Neural crest cell (in vitro differentiated cells): ENCODE measurements around the gene CAND1. TPM values are rescaled to one million over a fixed set of nuclear protein-coding genes. Genes with fewer than 3 reads are reported as not detected.

Experiments
- DNase-seq: peaks from one replicate; pipeline ENCODE4 v3.0.0; 2021; ENCODE audit warnings: low read depth, mixed read lengths, low spot score
- H3K27ac Mint-ChIP-seq: one replicate; pipeline ENCODE4 v1.8.0; 2021; ENCODE audit warnings: mild to moderate bottlenecking, mixed read lengths; ENCODE audit not compliant: unreplicated experiment
- H3K27me3 Mint-ChIP-seq: 2 replicates; pipeline ENCODE4 v1.8.0; 2021; ENCODE audit warnings: low read depth, mild to moderate bottlenecking, mixed read lengths
- H3K36me3 Mint-ChIP-seq: 2 replicates; pipeline ENCODE4 v1.8.0; 2021; ENCODE audit warnings: low read depth, mild to moderate bottlenecking, mixed read lengths
- H3K4me1 Mint-ChIP-seq: 2 replicates; pipeline ENCODE4 v1.8.0; 2021; ENCODE audit warnings: mixed read lengths
- H3K4me3 Mint-ChIP-seq: one replicate; pipeline ENCODE4 v1.8.0; 2021; ENCODE audit warnings: mild to moderate bottlenecking, mixed read lengths
- H3K9me3 Mint-ChIP-seq: 2 replicates; pipeline ENCODE4 v1.8.0; 2021; ENCODE audit warnings: mixed read lengths
- CTCF ChIP-seq: fragments of 200-600 bp; sonication (generic); conservative IDR thresholded peaks from 2 replicates; pipeline ENCODE4 v1.5.0; 2021; ENCODE audit warnings: antibody characterized with exemption, mild to moderate bottlenecking
- total RNA-seq: library from RNA; stranded (reverse); gene quantifications from 2 replicates; pipeline ENCODE4 v1.2.1, GENCODE V29; 2021

The CAND1 gene
- total RNA-seq, 1 donor from 2014 or later = 259 TPM

DNA sequence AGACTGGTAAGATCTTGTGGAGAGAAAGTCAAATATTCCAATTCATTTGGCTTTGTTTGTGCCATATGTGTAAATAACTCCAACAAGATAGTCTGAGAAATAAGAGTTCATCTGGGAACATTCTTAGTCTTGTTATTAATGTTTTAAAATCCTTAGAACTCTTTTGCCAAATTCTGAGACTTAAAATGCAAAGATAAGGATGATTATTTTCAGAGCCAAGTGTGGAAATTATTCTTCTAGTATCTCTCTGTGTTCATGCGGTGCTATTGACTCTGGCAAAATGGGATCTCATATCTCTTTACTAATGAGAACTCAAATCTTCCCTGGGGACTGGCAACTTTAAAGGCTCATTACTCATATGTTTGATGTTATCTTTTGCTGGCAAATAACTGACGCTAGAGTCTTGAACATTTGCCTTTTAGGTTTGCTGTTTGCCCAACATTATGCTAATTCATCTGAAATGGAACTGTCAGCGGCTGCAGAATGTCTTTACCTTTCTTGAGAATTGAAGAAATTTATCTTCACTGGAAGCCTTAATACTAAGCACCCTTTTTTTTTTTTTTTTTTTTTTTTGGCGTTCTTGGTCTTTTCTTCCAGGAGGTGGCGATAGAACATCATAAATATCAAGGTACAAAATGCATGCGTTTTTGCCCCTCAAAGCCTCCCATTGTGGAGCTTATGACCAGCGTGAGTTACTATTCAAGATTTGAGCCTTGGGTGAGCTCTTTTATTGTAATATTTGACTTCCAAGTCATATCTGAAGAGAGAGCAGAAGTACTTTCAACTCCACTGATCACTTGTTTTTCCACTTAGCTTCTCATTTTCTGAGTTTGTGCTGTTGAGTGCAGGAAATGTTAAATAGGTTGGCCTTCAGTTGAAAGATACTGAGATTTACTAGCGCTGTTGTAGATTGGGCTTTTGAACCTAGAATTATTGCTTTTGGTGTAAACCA lies 86.5 kb downstream of the CAND1 start:
- H3K36me3 Mint-ChIP-seq = no peaks in the 10 kb centered on the region
- H3K27ac Mint-ChIP-seq = no peak overlapping the region

DNA sequence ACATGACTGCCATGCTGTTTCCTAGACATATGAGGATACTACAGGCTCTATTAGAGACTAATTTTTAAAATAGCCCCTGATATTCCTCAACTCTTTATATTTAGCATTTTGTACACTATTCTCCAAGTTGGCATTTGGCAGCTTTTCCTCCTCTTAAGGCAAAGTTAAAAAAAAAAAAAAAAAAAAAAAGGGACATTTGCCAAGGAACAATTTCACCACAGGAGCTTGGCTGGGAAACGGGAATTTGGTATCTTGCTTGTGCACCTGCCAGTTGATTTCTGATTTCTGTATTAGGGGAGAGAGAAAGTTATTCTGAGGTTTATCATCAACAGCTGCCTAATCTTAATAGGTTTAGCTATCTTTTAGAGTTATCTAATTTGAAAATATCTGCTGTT lies 87.2 kb downstream of the CAND1 start:
- Mint-ChIP-seq H3K27me3 (no peaks in the 10 kb centered on the region), H3K36me3 (no peaks in the 10 kb centered on the region), H3K4me1 (peaks cover 7% of the 10 kb centered on the region), H3K4me3 (no peak overlapping the region), H3K9me3 (peaks cover 2% of the 10 kb centered on the region), H3K27ac (no peak overlapping the region)
- DNase-seq = no peak
- TF ChIP-seq CTCF = no peak

More for the DNA sequence above, 86.5 kb downstream of the CAND1 start:
- no peaks in the 10 kb centered on the region for H3K9me3 Mint-ChIP-seq
- peaks cover 7% of the 10 kb centered on the region for H3K4me1 Mint-ChIP-seq
- no peak overlapping the region for H3K4me3 Mint-ChIP-seq
- DNase-seq = peak; percentile 3
- TF ChIP-seq CTCF = peak; percentile 78
- no peaks in the 10 kb centered on the region for H3K27me3 Mint-ChIP-seq

DNA sequence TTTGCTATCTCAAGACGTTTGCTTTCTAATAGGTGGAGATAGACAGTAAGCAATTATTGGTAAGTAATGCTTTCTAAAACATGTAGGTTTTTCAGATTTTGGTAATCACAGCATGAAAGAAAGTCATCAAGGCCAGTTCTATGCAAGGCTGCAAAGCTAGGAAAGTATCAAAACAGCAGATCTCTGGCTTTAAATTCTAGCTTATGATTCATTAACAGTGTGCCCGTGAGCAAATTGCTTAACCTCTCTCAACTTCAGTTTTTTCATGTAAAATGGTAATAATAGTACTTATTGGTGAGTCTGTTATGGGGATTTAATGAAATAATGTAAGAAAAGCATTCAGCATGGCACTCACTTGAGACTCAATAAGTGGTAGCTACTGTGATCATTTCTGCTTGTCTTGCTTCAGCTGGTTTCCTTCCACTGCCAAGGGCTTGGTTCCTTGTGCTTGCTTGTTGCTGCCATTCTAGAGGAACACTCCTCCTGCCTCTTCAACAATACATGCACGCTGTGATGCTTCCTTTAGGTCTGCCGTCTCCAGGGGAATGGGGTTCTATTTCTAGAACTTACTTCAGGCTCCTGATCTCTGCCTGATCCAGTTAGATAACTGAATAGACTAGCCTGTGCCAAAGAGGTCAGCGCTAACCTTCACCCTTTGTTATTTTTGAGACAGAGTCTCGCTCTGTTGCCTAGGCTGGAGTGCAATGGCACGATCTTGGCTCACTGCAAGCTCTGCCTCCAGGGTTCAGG lies 88.4 kb downstream of the CAND1 start:
- Mint-ChIP-seq H3K9me3 (peaks cover 2% of the 10 kb centered on the region), H3K27me3 (no peaks in the 10 kb centered on the region), H3K4me1 (peaks cover 7% of the 10 kb centered on the region), H3K27ac (no peak overlapping the region), H3K4me3 (no peak overlapping the region), H3K36me3 (no peaks in the 10 kb centered on the region)
- TF ChIP-seq CTCF = no peak
- DNase-seq = no peak

DNA sequence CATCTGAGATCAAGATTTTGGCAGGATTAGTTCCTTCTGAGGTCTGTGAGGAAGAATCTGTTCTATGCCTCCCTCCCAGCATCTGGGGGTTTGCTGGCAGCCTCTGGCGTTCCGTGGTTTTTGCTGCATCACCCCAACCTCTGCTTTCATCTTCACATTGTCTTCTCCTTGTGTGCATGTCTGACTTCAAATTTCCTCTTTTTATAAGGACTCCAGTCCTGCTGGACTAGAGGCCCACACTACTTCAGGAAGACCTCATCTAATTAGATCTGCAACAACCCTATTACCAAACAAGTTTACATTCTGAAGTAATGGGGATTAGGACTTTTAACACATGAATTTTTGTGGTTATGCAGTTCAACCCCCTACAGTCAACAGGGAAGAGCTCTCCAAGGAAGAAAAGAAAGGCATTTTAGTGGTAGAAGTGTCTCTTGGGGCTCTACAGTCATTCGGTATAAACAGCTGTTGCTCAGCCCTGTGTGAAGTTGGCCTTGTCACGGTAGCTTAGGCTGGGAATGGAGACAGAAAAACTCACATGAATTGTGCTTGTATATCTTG lies 89.7 kb downstream of the CAND1 start:
- H3K36me3 Mint-ChIP-seq = no peaks in the 10 kb centered on the region
- TF ChIP-seq CTCF = no peak

GRCh38 chr12:67362526-67362925 lies 93.4 kb downstream of the CAND1 start:
- H3K9me3 Mint-ChIP-seq = peaks cover 2% of the 10 kb centered on the region
- no peaks in the 10 kb centered on the region for H3K4me1 Mint-ChIP-seq
- no peak overlapping the region for H3K4me3 Mint-ChIP-seq
- H3K36me3 Mint-ChIP-seq = no peaks in the 10 kb centered on the region
- TF ChIP-seq CTCF = no peak
- H3K27ac Mint-ChIP-seq = no peak overlapping the region
- no peaks in the 10 kb centered on the region for H3K27me3 Mint-ChIP-seq
- DNase-seq = no peak

More for the DNA sequence above, 89.7 kb downstream of the CAND1 start:
- no peak for DNase-seq
- no peak overlapping the region for H3K4me3 Mint-ChIP-seq
- H3K9me3 Mint-ChIP-seq = peaks cover 2% of the 10 kb centered on the region
- H3K27ac Mint-ChIP-seq = no peak overlapping the region
- H3K4me1 Mint-ChIP-seq = peaks cover 7% of the 10 kb centered on the region
- H3K27me3 Mint-ChIP-seq = no peaks in the 10 kb centered on the region
